ENCODE data around the gene OTOP1. TPM values are rescaled to one million over a fixed set of nuclear protein-coding genes. Genes with fewer than 3 reads are reported as not detected.

The OTOP1 gene
- total RNA-seq, result not detected in 3 replicates
- long read RNA-seq, result 0 reads

- Mint-ChIP-seq H3K4me3 (ENCODE audit: unreplicated experiment) (peak within 1 kb of the TSS; percentile 54), H3K27me3 (ENCODE audit: low read depth) (peaks cover 51% of the 10 kb centered on the region)
- DNase-seq (ENCODE audit: low spot score), result peak; percentile 93
These were observed at the start of gene OTOP1 for GRCh38 chr4:4226606-4227438. Gene OTOP1 (minus strand): TSS chr4:4226929. CDS start chr4:4226864, 65 bp downstream.

GRCh38 chr4:4274226-4274625 is 47.5 kb upstream of the OTOP1 start:
- no peaks in the 10 kb centered on the region for H3K9me3 Mint-ChIP-seq (ENCODE audit: low read depth)
- TF ChIP-seq, protein P1, sequence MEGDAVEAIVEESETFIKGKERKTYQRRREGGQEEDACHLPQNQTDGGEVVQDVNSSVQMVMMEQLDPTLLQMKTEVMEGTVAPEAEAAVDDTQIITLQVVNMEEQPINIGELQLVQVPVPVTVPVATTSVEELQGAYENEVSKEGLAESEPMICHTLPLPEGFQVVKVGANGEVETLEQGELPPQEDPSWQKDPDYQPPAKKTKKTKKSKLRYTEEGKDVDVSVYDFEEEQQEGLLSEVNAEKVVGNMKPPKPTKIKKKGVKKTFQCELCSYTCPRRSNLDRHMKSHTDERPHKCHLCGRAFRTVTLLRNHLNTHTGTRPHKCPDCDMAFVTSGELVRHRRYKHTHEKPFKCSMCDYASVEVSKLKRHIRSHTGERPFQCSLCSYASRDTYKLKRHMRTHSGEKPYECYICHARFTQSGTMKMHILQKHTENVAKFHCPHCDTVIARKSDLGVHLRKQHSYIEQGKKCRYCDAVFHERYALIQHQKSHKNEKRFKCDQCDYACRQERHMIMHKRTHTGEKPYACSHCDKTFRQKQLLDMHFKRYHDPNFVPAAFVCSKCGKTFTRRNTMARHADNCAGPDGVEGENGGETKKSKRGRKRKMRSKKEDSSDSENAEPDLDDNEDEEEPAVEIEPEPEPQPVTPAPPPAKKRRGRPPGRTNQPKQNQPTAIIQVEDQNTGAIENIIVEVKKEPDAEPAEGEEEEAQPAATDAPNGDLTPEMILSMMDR (IDR thresholded peaks at IDR 0.05), result no peak
- H3K27ac Mint-ChIP-seq (ENCODE audit: unreplicated experiment), result no peak overlapping the region
- DNase-seq (ENCODE audit: low spot score), result no peak
- H3K27me3 Mint-ChIP-seq (ENCODE audit: low read depth), result no peaks in the 10 kb centered on the region
- H3K36me3 Mint-ChIP-seq (ENCODE audit: low read depth), result peaks cover 26% of the 10 kb centered on the region
- H3K4me3 Mint-ChIP-seq (ENCODE audit: unreplicated experiment), result no peak overlapping the region
- peaks cover 3% of the 10 kb centered on the region for H3K4me1 Mint-ChIP-seq (ENCODE audit: low read depth)

More at GRCh38 chr4:4226606-4227438, at the start of gene OTOP1:
- Mint-ChIP-seq H3K4me1 (ENCODE audit: low read depth) (no peaks in the 10 kb centered on the region), H3K9me3 (ENCODE audit: low read depth) (peaks cover 2% of the 10 kb centered on the region), H3K36me3 (ENCODE audit: low read depth) (peaks cover 5% of the 10 kb centered on the region), H3K27ac (ENCODE audit: unreplicated experiment) (no peak within 1 kb of the TSS)
- TF ChIP-seq, protein P1 (IDR thresholded peaks at IDR 0.05), result no peak

DNA sequence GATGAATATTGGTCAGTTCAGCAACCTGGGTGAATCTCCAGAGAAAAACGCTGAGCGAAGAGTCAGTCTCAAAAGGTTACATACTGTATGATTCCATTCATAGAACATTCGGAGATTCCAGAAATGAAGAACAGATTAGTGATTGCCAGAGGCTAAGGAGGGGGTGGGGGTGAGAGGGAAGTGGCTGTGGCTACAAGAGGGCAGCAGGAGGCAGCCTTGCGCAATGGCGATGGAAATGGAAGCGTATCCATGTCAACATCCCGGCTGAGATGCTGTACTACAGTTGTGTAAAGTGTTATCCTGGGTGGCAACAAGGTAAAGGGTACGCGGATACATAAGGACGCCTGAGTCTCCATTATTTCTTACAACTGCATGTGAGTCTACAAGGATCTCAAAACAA is 45.2 kb upstream of the OTOP1 start:
- no peaks in the 10 kb centered on the region for H3K27me3 Mint-ChIP-seq (ENCODE audit: low read depth)
- DNase-seq (ENCODE audit: low spot score), result no peak
- no peaks in the 10 kb centered on the region for H3K9me3 Mint-ChIP-seq (ENCODE audit: low read depth)
- H3K4me3 Mint-ChIP-seq (ENCODE audit: unreplicated experiment), result no peak overlapping the region
- TF ChIP-seq, protein P1 (IDR thresholded peaks at IDR 0.05), result no peak
- no peak overlapping the region for H3K27ac Mint-ChIP-seq (ENCODE audit: unreplicated experiment)
- peaks cover 22% of the 10 kb centered on the region for H3K36me3 Mint-ChIP-seq (ENCODE audit: low read depth)
- peaks cover 3% of the 10 kb centered on the region for H3K4me1 Mint-ChIP-seq (ENCODE audit: low read depth)

- no peaks in the 10 kb centered on the region for H3K9me3 Mint-ChIP-seq (ENCODE audit: low read depth)
- peaks cover 22% of the 10 kb centered on the region for H3K36me3 Mint-ChIP-seq (ENCODE audit: low read depth)
- DNase-seq (ENCODE audit: low spot score), result no peak
- peak overlapping the region; percentile 20 for H3K27ac Mint-ChIP-seq (ENCODE audit: unreplicated experiment)
- no peaks in the 10 kb centered on the region for H3K27me3 Mint-ChIP-seq (ENCODE audit: low read depth)
- TF ChIP-seq, protein P1 (IDR thresholded peaks at IDR 0.05), result no peak
- H3K4me3 Mint-ChIP-seq (ENCODE audit: unreplicated experiment), result no peak overlapping the region
- peaks cover 3% of the 10 kb centered on the region for H3K4me1 Mint-ChIP-seq (ENCODE audit: low read depth)
These were observed 43.8 kb upstream of the OTOP1 start for GRCh38 chr4:4270529-4270928.

DNA sequence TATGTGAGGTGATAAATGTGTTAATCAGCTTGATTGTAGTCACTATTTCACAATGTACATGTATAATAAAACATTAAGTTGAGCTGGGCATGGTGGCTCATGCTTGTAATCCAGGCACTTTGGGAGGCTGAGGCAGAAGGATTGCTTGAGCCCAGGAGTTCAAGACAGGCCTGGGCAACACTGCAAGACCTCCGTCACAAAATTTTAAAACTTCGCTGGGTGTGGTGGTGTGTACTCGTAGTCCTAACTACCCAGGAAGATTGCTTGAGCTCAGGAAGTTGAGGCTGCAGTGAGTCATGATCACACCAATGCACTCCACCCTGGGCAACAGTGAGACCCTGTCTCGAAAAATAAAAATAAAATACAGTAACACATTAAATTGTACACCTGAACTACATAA is 43.1 kb upstream of the OTOP1 start:
- no peak overlapping the region for H3K27ac Mint-ChIP-seq (ENCODE audit: unreplicated experiment)
- H3K4me3 Mint-ChIP-seq (ENCODE audit: unreplicated experiment), result no peak overlapping the region

More for the DNA sequence above, 43.1 kb upstream of the OTOP1 start:
- Mint-ChIP-seq H3K27me3 (ENCODE audit: low read depth) (no peaks in the 10 kb centered on the region), H3K4me1 (ENCODE audit: low read depth) (peaks cover 3% of the 10 kb centered on the region), H3K36me3 (ENCODE audit: low read depth) (peaks cover 22% of the 10 kb centered on the region), H3K9me3 (ENCODE audit: low read depth) (no peaks in the 10 kb centered on the region)
- no peak for DNase-seq (ENCODE audit: low spot score)
- TF ChIP-seq, protein P1 (IDR thresholded peaks at IDR 0.05), result no peak

All from chondrocyte (in vitro differentiated cells).